GM21529 (cell line): Measurements from ENCODE around the gene SYNE1.
"Not testable (repeated sequence)": the region's sequence is repeated elsewhere in the genome, so short reads cannot be mapped to it uniquely, and the experiment has no call there.

Experiments used
- ATAC-seq: cut with Tn5 transposase; IDR thresholded peaks from one replicate; pipeline ENCODE4 v1.9.1; 2021; ENCODE audit not compliant: unreplicated experiment

Gene SYNE1

GRCh38 chr6:152637296-152638047 is at the start of gene SYNE1:
SYNE1 (minus strand) TSS chr6:152637362; CDS start chr6:152628331, 9,031 bp downstream.
- no peak for ATAC-seq

GRCh38 chr6:152685819-152686218 is 48.7 kb upstream of the SYNE1 start:
- ATAC-seq: no peak

GRCh38 chr6:152682935-152683334 is 45.8 kb upstream of the SYNE1 start:
- not testable (repeated sequence) for ATAC-seq

GRCh38 chr6:152682141-152682540 is 45.0 kb upstream of the SYNE1 start:
- ATAC-seq: no peak

- no peak for ATAC-seq
These were observed 43.8 kb upstream of the SYNE1 start for GRCh38 chr6:152680879-152681517.

- no peak for ATAC-seq
These were observed 43.0 kb upstream of the SYNE1 start for GRCh38 chr6:152680151-152680550.

GRCh38 chr6:152673236-152673635 is 36.1 kb upstream of the SYNE1 start:
- ATAC-seq: no peak

- ATAC-seq: no peak
These were observed 34.0 kb upstream of the SYNE1 start for GRCh38 chr6:152671171-152671570.

- ATAC-seq: peak; percentile 68
These were observed 32.7 kb upstream of the SYNE1 start for GRCh38 chr6:152669895-152670294.

- ATAC-seq: no peak
These were observed 24.6 kb upstream of the SYNE1 start for GRCh38 chr6:152661776-152662175.

GRCh38 chr6:152651986-152652385 is 14.8 kb upstream of the SYNE1 start:
- no peak for ATAC-seq

- ATAC-seq: no peak
These were observed 10.9 kb upstream of the SYNE1 start for GRCh38 chr6:152648105-152648504.

- ATAC-seq: not testable (repeated sequence)
These were observed 9.6 kb upstream of the SYNE1 start for GRCh38 chr6:152646732-152647131.

GRCh38 chr6:152642578-152643375 is 5.6 kb upstream of the SYNE1 start:
- ATAC-seq: peak; percentile 93

GRCh38 chr6:152636609-152637295 is 410 bp downstream of the SYNE1 start:
- ATAC-seq: peak; percentile 51

- peak; percentile 36 for ATAC-seq
These were observed 1.0 kb downstream of the SYNE1 start for GRCh38 chr6:152636021-152636608.

- ATAC-seq: peak; percentile 66
These were observed 2.4 kb downstream of the SYNE1 start for GRCh38 chr6:152634773-152635172.

- no peak for ATAC-seq
These were observed 4.9 kb downstream of the SYNE1 start for GRCh38 chr6:152632121-152632782.

GRCh38 chr6:152631376-152631775 is 5.8 kb downstream of the SYNE1 start:
- no peak for ATAC-seq

GRCh38 chr6:152630832-152631231 is 6.3 kb downstream of the SYNE1 start:
- no peak for ATAC-seq
